Activated CD4-positive, CD25-positive, alpha-beta regulatory T cell treated with anti-CD3 and anti-CD28 coated beads, Interleukin-2, amount 50 U/mL, for 72 hours (primary cell): ENCODE measurements around the gene HLA-DQA1.
"Not testable (repeated sequence)": the region's sequence is repeated elsewhere in the genome, so short reads cannot be mapped to it uniquely, and the experiment has no call there.

Source experiments
- DNase-seq: peaks from one replicate; pipeline ENCODE4 v3.0.0; 2021

The HLA-DQA1 gene

GRCh38 chr6:32622545-32623401 is 14.4 kb upstream of the HLA-DQA1 start:
- DNase-seq: peak; percentile 33

- DNase-seq: no peak
Measured at GRCh38 chr6:32623693-32624092, 13.5 kb upstream of the HLA-DQA1 start.

DNA sequence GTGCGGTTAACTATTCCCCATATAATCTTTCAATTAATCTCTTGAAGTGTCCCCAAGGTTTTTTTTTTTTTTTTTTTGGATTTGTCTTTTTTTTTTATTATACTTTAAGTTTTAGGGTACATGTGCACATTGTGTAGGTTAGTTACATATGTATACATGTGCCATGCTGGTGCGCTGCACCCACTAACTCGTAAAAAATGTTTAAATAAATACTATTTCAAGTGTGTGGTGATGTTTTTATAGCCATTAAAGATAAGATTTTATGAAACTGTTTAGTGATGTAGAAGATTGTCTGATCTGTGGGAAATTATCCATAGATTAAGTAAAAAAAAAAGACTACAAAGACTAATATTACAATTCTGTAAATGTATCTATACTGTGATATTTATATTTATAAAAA is 12.6 kb upstream of the HLA-DQA1 start:
- DNase-seq: no peak

- no peak for DNase-seq
Measured at GRCh38 chr6:32625137-32625536, 12.1 kb upstream of the HLA-DQA1 start.

DNA sequence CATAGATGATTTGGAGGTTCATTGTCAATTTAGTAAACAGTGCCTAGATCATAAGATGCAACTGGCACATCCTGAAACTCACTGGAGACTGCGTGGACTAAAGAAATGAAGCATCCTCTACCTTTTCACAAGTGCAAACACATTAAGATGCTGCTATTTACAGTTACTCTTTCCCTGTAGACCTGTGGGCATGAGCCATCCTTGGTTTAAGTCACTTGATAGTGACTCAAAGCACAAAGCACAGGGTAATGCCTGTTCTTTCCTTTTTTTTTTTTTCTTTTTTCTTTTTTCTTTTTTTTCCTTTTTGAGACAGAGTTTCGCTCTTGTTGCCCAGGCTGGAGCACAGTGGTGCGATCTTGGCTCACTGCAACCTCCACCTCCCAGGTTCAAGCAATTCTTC is 10.0 kb upstream of the HLA-DQA1 start:
- DNase-seq: no peak

GRCh38 chr6:32627831-32628230 is 9.4 kb upstream of the HLA-DQA1 start:
- no peak for DNase-seq

GRCh38 chr6:32629793-32630192 is 7.4 kb upstream of the HLA-DQA1 start:
- not testable (repeated sequence) for DNase-seq

DNA sequence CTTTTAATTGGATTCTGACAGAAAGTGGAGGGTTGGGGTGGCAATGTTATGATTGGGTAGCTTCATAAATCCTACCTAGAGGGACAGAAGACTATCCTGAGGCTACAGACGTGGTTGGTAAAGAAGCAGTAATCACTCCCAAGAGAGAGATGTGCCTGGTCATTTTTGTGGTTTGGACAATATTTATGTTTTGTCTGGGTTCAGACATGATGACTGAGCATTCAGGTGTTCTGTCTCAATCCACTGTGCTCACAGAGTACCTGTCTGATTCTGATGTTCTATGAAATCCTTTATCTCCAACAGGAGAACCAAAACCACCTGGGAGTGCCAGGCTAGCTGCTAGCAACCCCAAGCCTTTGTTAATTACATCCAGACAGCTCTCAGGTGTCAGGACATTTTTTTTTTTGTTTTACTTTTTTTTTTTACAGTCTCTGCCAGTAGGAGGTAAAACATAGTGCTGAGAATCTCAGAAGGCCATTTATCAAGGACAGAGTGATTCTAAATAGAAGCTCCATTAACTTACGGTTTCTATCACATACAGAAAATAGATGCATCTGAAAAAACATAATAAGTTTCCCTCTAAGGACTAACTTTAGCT is 1.6 kb upstream of the HLA-DQA1 start:
- no peak for DNase-seq

DNA sequence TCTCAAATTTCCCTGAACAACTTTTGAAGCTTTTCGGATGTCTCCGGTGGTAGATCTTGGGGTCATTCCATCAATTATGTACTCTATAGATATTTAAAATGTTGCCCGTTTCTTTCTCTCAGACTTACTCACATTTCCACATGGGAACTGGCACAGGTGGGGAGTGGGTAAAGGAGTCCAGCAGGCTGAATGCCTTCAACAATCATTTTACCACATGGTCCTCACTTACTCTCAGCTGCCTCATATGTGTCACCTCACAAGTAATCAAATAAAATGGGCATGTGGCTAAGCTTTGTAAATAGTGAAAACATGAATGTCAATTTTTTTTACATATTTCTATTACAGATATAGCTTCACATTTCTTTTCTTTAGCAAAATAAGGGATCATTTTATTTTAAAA is 677 bp downstream of the HLA-DQA1 start:
- no peak for DNase-seq

- DNase-seq: no peak
Measured at GRCh38 chr6:32638532-32639219, 1.5 kb downstream of the HLA-DQA1 start.

- no peak for DNase-seq
Measured at GRCh38 chr6:32639440-32640394, 2.5 kb downstream of the HLA-DQA1 start.

GRCh38 chr6:32641122-32641521 is 3.9 kb downstream of the HLA-DQA1 start:
- DNase-seq: no peak

DNA sequence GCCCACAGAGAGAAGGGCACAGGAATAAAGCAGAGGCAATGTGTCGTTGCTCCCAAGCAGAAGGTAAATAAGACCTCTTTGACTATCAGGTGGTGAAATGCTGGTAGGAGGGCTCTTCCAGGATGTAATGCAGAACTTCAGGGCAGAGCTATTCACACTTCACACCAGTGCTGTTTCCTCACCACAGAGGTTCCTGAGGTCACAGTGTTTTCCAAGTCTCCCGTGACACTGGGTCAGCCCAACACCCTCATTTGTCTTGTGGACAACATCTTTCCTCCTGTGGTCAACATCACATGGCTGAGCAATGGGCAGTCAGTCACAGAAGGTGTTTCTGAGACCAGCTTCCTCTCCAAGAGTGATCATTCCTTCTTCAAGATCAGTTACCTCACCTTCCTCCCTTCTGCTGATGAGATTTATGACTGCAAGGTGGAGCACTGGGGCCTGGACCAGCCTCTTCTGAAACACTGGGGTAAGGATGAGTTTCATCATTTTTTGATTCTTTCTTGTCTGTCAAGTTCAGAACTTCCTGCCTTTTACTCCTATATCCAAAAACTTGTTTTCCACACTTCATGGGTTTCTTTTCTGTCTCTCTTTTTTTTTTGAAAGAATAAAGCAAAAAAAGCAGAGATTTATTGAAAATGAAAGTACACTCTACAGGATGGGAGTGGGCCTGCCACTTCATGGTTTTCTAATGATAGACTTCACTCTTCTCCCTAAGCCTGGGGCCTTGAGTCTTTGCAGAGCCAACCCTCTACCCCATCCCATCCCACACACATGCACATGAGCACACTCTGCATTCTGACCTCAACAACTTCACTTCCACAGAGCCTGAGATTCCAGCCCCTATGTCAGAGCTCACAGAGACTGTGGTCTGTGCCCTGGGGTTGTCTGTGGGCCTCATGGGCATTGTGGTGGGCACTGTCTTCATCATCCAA is 4.8 kb downstream of the HLA-DQA1 start:
- not testable (repeated sequence) for DNase-seq

DNA sequence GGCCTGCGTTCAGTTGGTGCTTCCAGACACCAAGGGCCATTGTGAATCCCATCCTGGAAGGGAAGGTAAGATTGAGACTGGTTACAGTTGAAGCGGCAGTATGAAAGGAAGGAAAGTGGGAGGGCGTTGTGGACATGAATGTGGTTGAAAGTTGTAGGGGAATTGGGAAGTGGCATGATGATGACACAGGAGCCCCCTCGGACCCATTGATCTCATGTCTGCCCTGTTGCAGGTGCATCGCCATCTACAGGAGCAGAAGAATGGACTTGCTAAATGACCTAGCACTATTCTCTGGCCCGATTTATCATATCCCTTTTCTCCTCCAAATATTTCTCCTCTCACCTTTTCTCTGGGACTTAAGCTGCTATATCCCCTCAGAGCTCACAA is 5.5 kb downstream of the HLA-DQA1 start:
- DNase-seq: no peak

DNA sequence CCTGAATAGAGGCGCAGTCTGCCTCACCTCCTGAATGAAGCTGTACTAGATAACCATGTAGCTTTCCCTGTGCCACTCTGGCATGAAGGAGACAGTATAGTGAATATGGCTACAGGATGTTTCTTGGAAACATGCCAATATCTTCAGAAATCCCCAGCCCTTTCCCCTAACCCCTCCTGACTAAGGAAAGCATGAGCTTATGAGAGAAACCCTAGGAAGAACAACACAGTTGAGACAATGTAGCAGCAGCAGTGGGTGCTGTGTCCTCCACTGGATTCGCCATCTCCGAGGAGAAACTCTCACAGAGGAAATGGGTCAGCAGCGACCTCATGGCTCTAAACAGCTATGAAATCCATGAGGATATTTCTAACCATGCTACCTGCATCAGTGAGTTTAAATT is 6.7 kb downstream of the HLA-DQA1 start:
- DNase-seq: no peak

DNA sequence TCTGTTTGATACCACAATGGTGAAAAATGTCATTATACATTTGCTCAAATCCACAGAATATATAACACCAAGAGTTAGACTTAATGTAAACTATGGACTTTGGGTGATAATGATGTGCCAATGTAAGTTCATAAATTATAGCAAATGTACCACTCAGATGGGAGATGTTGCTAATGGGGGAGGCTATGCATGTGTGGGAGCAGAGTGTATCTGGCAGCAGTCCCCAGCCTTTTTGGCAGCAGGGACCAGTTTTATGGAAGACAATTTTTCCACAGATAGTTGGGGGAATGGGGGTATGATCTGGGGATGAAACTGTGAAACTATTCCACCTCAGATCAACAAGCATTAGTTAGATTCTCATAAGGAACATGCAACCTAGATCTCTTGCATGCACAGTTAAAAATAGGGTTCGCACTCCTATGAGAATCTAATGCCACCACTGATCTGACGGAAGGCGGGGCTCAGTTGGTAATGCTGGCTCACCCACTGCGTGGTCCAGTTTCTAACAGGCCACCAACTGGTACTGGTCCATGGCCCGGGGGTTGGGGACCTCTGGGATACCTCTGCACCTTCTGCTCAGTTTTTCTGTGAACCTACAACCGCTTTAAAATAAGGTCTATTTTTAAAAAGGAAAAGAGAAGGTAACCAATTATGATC is 8.0 kb downstream of the HLA-DQA1 start:
- no peak for DNase-seq

DNA sequence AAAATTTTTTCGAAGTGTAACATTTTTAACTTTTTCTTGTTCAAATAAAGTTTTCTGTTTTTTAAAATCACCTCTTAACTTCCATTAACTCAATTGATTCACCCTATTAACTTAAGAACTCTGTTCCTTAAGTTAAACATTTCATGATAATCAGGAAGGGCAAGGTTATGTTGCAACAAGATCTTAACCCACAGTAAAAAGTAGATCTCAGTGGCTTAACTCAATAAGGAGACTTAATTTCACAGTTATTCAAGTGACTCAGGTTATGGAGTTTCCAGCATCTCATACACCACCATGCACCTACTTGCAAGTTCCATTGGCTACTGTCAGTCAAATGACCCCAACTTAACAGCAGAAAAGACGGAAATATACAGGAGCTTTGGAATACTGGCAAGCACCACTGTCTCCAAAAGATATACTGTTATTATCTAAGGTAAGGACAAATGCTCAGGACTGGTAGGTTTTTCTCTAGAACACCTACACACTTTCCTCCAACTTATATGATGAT is 18.1 kb downstream of the HLA-DQA1 start:
- DNase-seq: no peak

GRCh38 chr6:32657329-32657728 is 20.1 kb downstream of the HLA-DQA1 start:
- DNase-seq: not testable (repeated sequence)

- DNase-seq: not testable (repeated sequence)
Measured at GRCh38 chr6:32657819-32658218, 20.6 kb downstream of the HLA-DQA1 start.

- DNase-seq: no peak
Measured at GRCh38 chr6:32658268-32658897, 21.2 kb downstream of the HLA-DQA1 start.
